SK-N-SH (cell line): ENCODE results near the gene CNTN4. TPM values are rescaled to one million over a fixed set of nuclear protein-coding genes. Genes with fewer than 3 reads are reported as not detected.

Experiments used
- CTCF ChIA-PET: fragments of 300-600, 350-600 bp; formaldehyde crosslinking; extraction: SDS; loops from one replicate; lab custom pipeline; 2021; lab: Yijun Ruan, JAX
- POLR2A ChIA-PET: fragments of 350-600 bp; sonication (Branson Sonifier 250); formaldehyde crosslinking; extraction: SDS; loops from one replicate; lab custom pipeline; 2020; ENCODE audit warnings: antibody characterized with exemption, inconsistent platforms; lab: Yijun Ruan, JAX
- DNase-seq: peaks from one replicate; pipeline ENCODE4 v3.0.0; 2012
- H2AFZ ChIP-seq: fragments of 200-600 bp; sonication (generic); 2 replicates; pipeline ENCODE4 v1.8.1; 2016; ENCODE audit warnings: antibody characterized with exemption, mild to moderate bottlenecking, low read depth
- H3F3A ChIP-seq: fragments of 200-600 bp; sonication (generic); replicated peaks from 2 replicates; pipeline ENCODE3; 2016; ENCODE audit warnings: antibody characterized with exemption, mild to moderate bottlenecking; ENCODE audit not compliant: insufficient read depth
- H3K27ac ChIP-seq, 2 experiments: fragments of 200-500 bp in 1 of 2; fragments of 200-600 bp in 1 of 2; sonication (Bioruptor generic) in 1 of 2; sonication (generic), shearing (Covaris generic) in 1 of 2; 2 replicates each; pipeline versions ENCODE4 v1.5.1 to v1.6.1; 2014 to 2016; ENCODE audit warnings: low read depth in 2 of 2, inconsistent platforms in 1 of 2, low read length in 1 of 2, mild to moderate bottlenecking in 1 of 2, mixed read lengths in 1 of 2
- H3K27me3 ChIP-seq: fragments of 200-600 bp; sonication (generic), shearing (Covaris generic); 2 replicates; pipeline ENCODE4 v1.6.1; 2016; ENCODE audit warnings: mixed run types; ENCODE audit not compliant: insufficient read depth
- H3K36me3 ChIP-seq, 2 experiments: fragments of 200-500 bp in 1 of 2; fragments of 200-600 bp in 1 of 2; sonication (Bioruptor generic) in 1 of 2; sonication (generic) in 1 of 2; replicated peaks in 1 of 2; 2 replicates each; pipeline versions ENCODE3 to v1.5.1; 2014 to 2016; ENCODE audit warnings: low read length in 1 of 2, mild to moderate bottlenecking in 1 of 2; ENCODE audit not compliant: insufficient read depth in 2 of 2, control insufficient read depth in 1 of 2
- H3K4me1 ChIP-seq, 2 experiments: fragments of 200-500 bp in 1 of 2; fragments of 200-600 bp in 1 of 2; sonication (Bioruptor generic) in 1 of 2; sonication (generic), shearing (Covaris generic) in 1 of 2; 2 replicates each; pipeline versions ENCODE4 v1.5.1 to v1.6.1; 2014 to 2016; ENCODE audit warnings: low read depth in 1 of 2, low read length in 1 of 2, mixed run types in 1 of 2; ENCODE audit not compliant: insufficient read depth in 2 of 2, control insufficient read depth in 1 of 2
- H3K4me2 ChIP-seq: fragments of 200-600 bp; sonication (generic), shearing (Covaris generic); 2 replicates; pipeline ENCODE4 v1.6.1; 2017; ENCODE audit warnings: mixed run types
- H3K4me3 ChIP-seq, 2 experiments: fragments of 200-500 bp in 1 of 2; fragments of 200-600 bp in 1 of 2; sonication (Bioruptor generic) in 1 of 2; sonication (generic), shearing (Covaris generic) in 1 of 2; 2 replicates each; pipeline versions ENCODE4 v1.5.1 to v1.8.1; 2014 to 2016; ENCODE audit warnings: low read depth in 2 of 2, inconsistent platforms in 1 of 2, low read length in 1 of 2, mild to moderate bottlenecking in 1 of 2, mixed read lengths in 1 of 2, moderate library complexity in 1 of 2
- H3K79me2 ChIP-seq: fragments of 200-600 bp; sonication (generic); 2 replicates; pipeline ENCODE4 v1.8.1; 2017; ENCODE audit warnings: mild to moderate bottlenecking; ENCODE audit not compliant: insufficient read depth
- H3K9ac ChIP-seq: fragments of 200-600 bp; sonication (generic); 2 replicates; pipeline ENCODE4 v1.6.1; 2017; ENCODE audit warnings: mixed run types
- H3K9me2 ChIP-seq: fragments of 200-600 bp; sonication (generic); 2 replicates; pipeline ENCODE4 v1.6.1; 2017; ENCODE audit warnings: mixed run types
- H3K9me3 ChIP-seq: fragments of 200-600 bp; sonication (generic); 2 replicates; pipeline ENCODE4 v1.6.1; 2017; ENCODE audit warnings: mixed run types, mild to moderate bottlenecking, moderate library complexity
- H4K20me1 ChIP-seq: fragments of 200-600 bp; sonication (generic); 2 replicates; pipeline ENCODE4 v1.6.1; 2017; ENCODE audit warnings: mild to moderate bottlenecking, mixed run types; ENCODE audit not compliant: insufficient read depth
- ELF1 ChIP-seq: IDR thresholded peaks from 2 replicates; pipeline ENCODE4 v1.4.0; 2012
- EP300 ChIP-seq, 2 experiments: IDR thresholded peaks; 2 replicates each; pipeline versions ENCODE4 v1.4.0 to v1.6.1; 2012; ENCODE audit warnings: borderline replicate concordance in 1 of 2, low read depth in 1 of 2, low read length in 1 of 2
- FOXJ3 ChIP-seq: sonication (generic); formaldehyde crosslinking; IDR thresholded peaks from 2 replicates; pipeline ENCODE4 v1.5.1; 2020; ENCODE audit warnings: mild to moderate bottlenecking, missing genetic modification reagents
- FOXM1 ChIP-seq: IDR thresholded peaks from 2 replicates; pipeline ENCODE4 v1.4.0; 2012; ENCODE audit warnings: low read depth, mild to moderate bottlenecking
- GABPA ChIP-seq: IDR thresholded peaks from 2 replicates; pipeline ENCODE4 v1.4.0; 2012; ENCODE audit warnings: low read depth, mild to moderate bottlenecking
- GATA2 ChIP-seq: sonication (generic); formaldehyde crosslinking; IDR thresholded peaks from 2 replicates; pipeline ENCODE4 v1.5.0; 2020; ENCODE audit warnings: mild to moderate bottlenecking, missing genetic modification reagents
- RAD21 ChIP-seq: IDR thresholded peaks from 2 replicates; pipeline ENCODE4 v1.6.1; 2012; ENCODE audit warnings: mild to moderate bottlenecking, low read length
- TAF1 ChIP-seq: IDR thresholded peaks from 2 replicates; pipeline ENCODE4 v1.6.1; 2012; ENCODE audit warnings: low read depth, mild to moderate bottlenecking, low read length, moderate library complexity, borderline replicate concordance
- YY1 ChIP-seq: IDR thresholded peaks from 2 replicates; pipeline ENCODE4 v1.4.0; 2012; ENCODE audit warnings: low read depth, mild to moderate bottlenecking
- WGBS: methylation state at CpG from one replicate; pipeline ENCODE4 v1.1.6; 2017; ENCODE audit warnings: low lambda C conversion rate; 5-methylcytosine and 5-hydroxymethylcytosine counted together
- polyA plus RNA-seq, 3 experiments: library from polyadenylated mRNA; depleted of rRNA; stranded (reverse); fragments of >200 nt; gene quantifications; 2 replicates each; pipeline ENCODE4 v1.2.3, GENCODE V29; 2012
- TF ChIP-seq, protein P1 (sequence below): IDR thresholded peaks from 2 replicates; pipeline ENCODE4 v1.4.0; 2012; ENCODE audit warnings: low read depth, borderline replicate concordance
- TF ChIP-seq, protein P2 (sequence below): IDR thresholded peaks from 2 replicates; pipeline ENCODE4 v1.4.0; 2012; ENCODE audit warnings: low read depth
- TF ChIP-seq, protein P3 (sequence below): IDR thresholded peaks from 2 replicates; pipeline ENCODE4; 2012

CNTN4 gene
- polyA plus RNA-seq, 1 of the 3 experiments (the other 2 are of a cell fraction), result 0.12 TPM

DNA sequence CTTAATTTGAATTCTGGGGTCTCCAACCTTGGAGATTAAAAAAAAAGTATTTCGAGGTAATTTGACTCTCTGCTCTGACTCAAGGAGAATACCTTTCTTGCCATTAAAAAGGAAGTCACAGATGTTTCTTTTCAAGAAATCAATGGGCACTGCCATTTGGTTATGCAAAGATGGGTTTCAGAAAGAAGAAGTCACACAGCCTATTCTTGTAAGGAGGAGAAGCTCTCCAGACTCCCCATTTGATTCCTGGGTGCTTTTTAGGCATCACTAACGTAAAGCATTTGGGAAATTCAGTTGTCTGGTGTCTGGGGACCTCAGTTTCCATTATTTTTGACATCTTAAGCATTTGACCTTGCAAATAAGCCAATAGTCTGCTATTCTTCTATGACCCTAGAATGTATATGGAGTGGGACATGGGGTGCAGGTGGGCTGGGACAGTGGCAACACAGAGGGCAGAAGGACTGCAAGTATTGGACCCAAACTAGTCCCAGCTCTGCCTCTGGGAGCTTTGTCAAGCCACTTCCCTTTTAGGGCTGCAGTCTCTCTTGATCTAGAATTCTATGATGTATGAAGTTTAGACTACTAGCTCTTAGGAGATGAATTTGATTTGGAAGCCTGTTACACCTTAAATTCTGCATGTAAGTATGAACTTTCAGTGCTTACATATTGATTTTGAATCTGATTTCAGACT lies 983.7 kb downstream of the CNTN4 start:
- WGBS, result 4% methylated on average over 2 of the region's 2 CpGs
- Histone ChIP-seq H3F3A (no peaks in the 10 kb centered on the region), H4K20me1 (no peaks in the 10 kb centered on the region), H3K27me3 (no peaks in the 10 kb centered on the region), H3K4me1 (peaks cover 0 to 3% of the 10 kb centered on the region in 2 experiments; a peak in 1 of 4 replicates), H2AFZ (no peak overlapping the region), H3K4me2 (no peak overlapping the region), H3K36me3 (no peaks in the 10 kb centered on the region), H3K9me3 (no peaks in the 10 kb centered on the region), H3K9me2 (no peaks in the 10 kb centered on the region), H3K9ac (no peak overlapping the region), H3K27ac (no peak overlapping the region), H3K79me2 (no peaks in the 10 kb centered on the region), H3K4me3 (no peak overlapping the region)
- TF ChIP-seq YY1 (no peak), ELF1 (no peak), GATA2 (CRISPR knock-in tag) (no peak), FOXJ3 (CRISPR knock-in tag) (no peak), GABPA (no peak), TAF1 (no peak), EP300 (IDR thresholded peaks at IDR 0.05; ENCODE audit: borderline replicate concordance in 1 of 2, low read depth in 1 of 2, low read length in 1 of 2) (no peak), RAD21 (no peak)
- TF ChIP-seq, protein P1, sequence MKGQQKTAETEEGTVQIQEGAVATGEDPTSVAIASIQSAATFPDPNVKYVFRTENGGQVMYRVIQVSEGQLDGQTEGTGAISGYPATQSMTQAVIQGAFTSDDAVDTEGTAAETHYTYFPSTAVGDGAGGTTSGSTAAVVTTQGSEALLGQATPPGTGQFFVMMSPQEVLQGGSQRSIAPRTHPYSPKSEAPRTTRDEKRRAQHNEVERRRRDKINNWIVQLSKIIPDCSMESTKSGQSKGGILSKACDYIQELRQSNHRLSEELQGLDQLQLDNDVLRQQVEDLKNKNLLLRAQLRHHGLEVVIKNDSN, result no peak
- TF ChIP-seq, protein P2, sequence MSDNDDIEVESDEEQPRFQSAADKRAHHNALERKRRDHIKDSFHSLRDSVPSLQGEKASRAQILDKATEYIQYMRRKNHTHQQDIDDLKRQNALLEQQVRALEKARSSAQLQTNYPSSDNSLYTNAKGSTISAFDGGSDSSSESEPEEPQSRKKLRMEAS, result no peak
- ChIA-PET POLR2A (no interaction called here), CTCF (no interaction called here)
- no peak for DNase-seq

DNA sequence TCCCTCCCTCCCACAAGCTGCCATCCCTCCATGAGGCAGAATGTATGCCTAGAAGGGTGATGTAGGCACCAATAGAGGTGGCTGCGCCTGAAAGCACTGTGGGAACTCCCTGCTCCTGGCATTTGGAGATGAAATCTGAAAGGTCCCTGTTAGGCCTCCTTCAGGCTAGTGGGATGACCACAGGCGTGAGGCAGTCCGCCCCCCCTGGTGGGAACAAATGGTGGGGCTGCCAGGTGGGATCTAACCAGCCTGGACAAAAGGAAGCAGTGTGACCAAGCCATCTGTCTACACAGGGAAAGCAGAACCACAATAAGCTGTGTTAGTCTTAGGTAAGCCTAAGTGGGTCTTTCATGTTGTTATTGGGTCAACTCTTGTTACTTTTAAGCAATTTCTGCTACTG lies 986.2 kb downstream of the CNTN4 start:
- H3K36me3 ChIP-seq, result no peaks in the 10 kb centered on the region
- CTCF ChIA-PET, result interaction anchor here (1.1 kb wide), 1 partner anchor 12 kb away, joined by 3 read pairs; no protein-coding TSS in a partner anchor
- H3K79me2 ChIP-seq, result no peaks in the 10 kb centered on the region
- TF ChIP-seq FOXM1, result no peak
- TF ChIP-seq, protein P3, sequence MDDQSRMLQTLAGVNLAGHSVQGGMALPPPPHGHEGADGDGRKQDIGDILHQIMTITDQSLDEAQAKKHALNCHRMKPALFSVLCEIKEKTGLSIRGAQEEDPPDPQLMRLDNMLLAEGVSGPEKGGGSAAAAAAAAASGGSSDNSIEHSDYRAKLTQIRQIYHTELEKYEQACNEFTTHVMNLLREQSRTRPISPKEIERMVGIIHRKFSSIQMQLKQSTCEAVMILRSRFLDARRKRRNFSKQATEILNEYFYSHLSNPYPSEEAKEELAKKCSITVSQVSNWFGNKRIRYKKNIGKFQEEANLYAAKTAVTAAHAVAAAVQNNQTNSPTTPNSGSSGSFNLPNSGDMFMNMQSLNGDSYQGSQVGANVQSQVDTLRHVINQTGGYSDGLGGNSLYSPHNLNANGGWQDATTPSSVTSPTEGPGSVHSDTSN, result no peak
- TF ChIP-seq, all 33 proteins: peak for 0
- no peak overlapping the region for H3K27ac ChIP-seq
- H3F3A ChIP-seq, result no peaks in the 10 kb centered on the region
- no peaks in the 10 kb centered on the region for H3K9me3 ChIP-seq
- no peaks in the 10 kb centered on the region for H3K9me2 ChIP-seq
- no peak overlapping the region for H3K4me2 ChIP-seq
- H2AFZ ChIP-seq, result no peak overlapping the region
- H3K4me1 ChIP-seq, result peaks cover 0 to 3% of the 10 kb centered on the region in 2 experiments; a peak in 1 of 4 replicates
- H3K4me3 ChIP-seq, result no peak overlapping the region
- H3K27me3 ChIP-seq, result no peaks in the 10 kb centered on the region
- POLR2A ChIA-PET, result no interaction called here
- 28% methylated on average over 2 of the region's 3 CpGs for WGBS
- DNase-seq, result no peak
- no peaks in the 10 kb centered on the region for H4K20me1 ChIP-seq
- no peak overlapping the region for H3K9ac ChIP-seq
